Pancreas (tissue), 10 donors: ENCODE measurements around the gene RGS3. TPM values are rescaled to one million over a fixed set of nuclear protein-coding genes. Genes with fewer than 3 reads are reported as not detected.

ENCODE experiments used
- ATAC-seq, 4 donors: fragments of 200-7000 bp; cut with Tn5 transposase; one replicate each; pipeline versions ENCODE4 v1.8.0 to v1.9.1; 2020; ENCODE audit warnings: mild to moderate bottlenecking in 4 of 4, moderate library complexity in 4 of 4
- DNase-seq, 6 donors: peaks; one replicate each; pipeline ENCODE4 v3.0.0-alpha.2; 2020
- FAIRE-seq: peaks from 2 replicates; lab custom pipeline; 2012; peaks lifted over from hg19 to GRCh38; lab: Jason Lieb, UNC
- H3K27ac ChIP-seq, 4 donors: fragments of 200-600 bp; sonication (generic); 1 replicate in 3 of 4; 2 replicates in 1 of 4; pipeline versions ENCODE4 v1.5.0 to v1.8.0; 2020
- H3K27me3 ChIP-seq, 4 donors: fragments of 200-600 bp; one replicate each; pipeline ENCODE4 v1.8.0; 2021
- H3K36me3 ChIP-seq, 3 donors: fragments of 200-600 bp; sonication (generic) in 1 of 3; one replicate each; pipeline versions ENCODE4 v1.5.0 to v1.8.0; 2020 to 2021
- H3K4me1 ChIP-seq, 3 donors: fragments of 200-600 bp; one replicate each; pipeline ENCODE4 v1.8.0; 2021
- H3K4me3 ChIP-seq, 4 donors: fragments of 200-600 bp; sonication (generic) in 2 of 4; one replicate each; pipeline versions ENCODE4 v1.5.0 to v1.8.0; 2020 to 2021
- H3K9me3 ChIP-seq, 4 donors: fragments of 200-600 bp; one replicate each; pipeline ENCODE4 v1.8.0; 2021
- WGBS, 2 donors: extraction: QIAGEN DNeasy Blood & Tissue Kit; methylation state at CpG; one replicate each; pipeline ENCODE4 v1.1.7; 2013; 5-methylcytosine and 5-hydroxymethylcytosine counted together
- intact Hi-C, 3 donors: fragments of 100-400 bp; cut with DNase I; formaldehyde crosslinking; loops; one replicate each; pipeline versions ENCODE4 v1.11.1 to v1.14.2; 2022
- polyA plus RNA-seq, 2 donors: library from polyadenylated mRNA; stranded (reverse); fragments of 200-250 nt; gene quantifications; one replicate each; pipeline ENCODE4 v1.2.3, GENCODE V29; 2013
- total RNA-seq, 6 donors: library from RNA; stranded (reverse); fragmentation: NEBNext Ultra II Directional in 4 of 6; extraction: Animal tissue kit (Norgen Biotek cat#: 25700) in 4 of 6; gene quantifications; one replicate each; pipeline versions ENCODE4 v1.2.1 to v1.2.4, GENCODE V29; 2021 to 2023
- TF ChIP-seq, protein P1 (sequence below), 4 donors: fragments of 200-600 bp; sonication (generic) in 3 of 4; IDR thresholded peaks; one replicate each; pipeline versions ENCODE4 v1.5.0 to v1.8.0; 2021; ENCODE audit warnings: antibody characterized with exemption in 4 of 4
- donor health status: healthy with polysubstance abuse.
- donor health status: DM: no; HTN: no; CAD: no; lungs with moderate emphysema.
- donor health status: DM: no; HTN: no; CAD: no.
- donor health status: control.
- donor health status: control.
- donor health status: Bipolar disorder and iron deficiency.
- donor health status: DM: yes; HTN: yes; CAD: no.
- donor health status: DM: no; HTN: no; CAD: no.
- donor health status: DM: no; HTN: no; CAD: no.
- donor health status: DM: yes; HTN: yes; CAD: no.

Gene RGS3
- total and polyA plus RNA-seq, 8 donors = 18.3 to 55.3 (median 32.6) TPM

DNA sequence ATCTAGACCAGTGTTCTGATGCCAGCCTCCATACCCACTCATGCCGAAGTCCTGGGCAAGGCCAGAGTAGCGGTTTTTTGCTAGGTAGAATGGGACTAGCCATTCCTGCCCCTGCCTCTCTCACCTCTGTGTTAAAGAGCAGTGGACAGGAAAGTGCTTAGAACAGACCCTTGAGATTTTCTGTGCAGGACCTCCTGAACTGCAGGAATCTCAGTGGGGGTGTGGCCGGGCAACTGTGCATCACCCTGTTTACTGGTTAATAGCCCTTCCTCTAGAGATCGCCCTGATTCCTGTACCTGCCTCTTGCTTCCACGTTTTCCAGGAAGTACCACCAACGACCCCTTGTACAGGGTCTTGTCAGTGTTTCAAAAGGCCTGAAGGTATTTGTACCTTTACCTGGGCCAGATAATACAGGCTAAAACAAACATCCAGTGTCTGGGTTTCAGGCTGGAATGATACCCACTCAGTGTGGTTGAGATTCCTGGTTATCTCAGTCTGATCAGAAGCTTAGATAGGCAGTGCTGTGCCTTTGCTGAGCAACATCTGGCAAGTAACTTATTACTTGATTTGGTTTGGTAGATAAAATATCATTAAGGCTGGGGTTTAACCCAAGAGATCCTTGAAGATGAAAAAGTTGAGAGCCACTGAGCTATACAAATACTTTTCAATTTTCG is 65.9 kb downstream of the RGS3 start:
- Histone ChIP-seq H3K27me3 (no peaks in the 10 kb centered on the region), H3K36me3 (peaks cover 0 to 18% (median 0%) of the 10 kb centered on the region in 3 donors), H3K9me3 (no peaks in the 10 kb centered on the region), H3K4me3 (no peak overlapping the region), H3K4me1 (no peaks in the 10 kb centered on the region), H3K27ac (no peak overlapping the region)
- TF ChIP-seq, protein P1, sequence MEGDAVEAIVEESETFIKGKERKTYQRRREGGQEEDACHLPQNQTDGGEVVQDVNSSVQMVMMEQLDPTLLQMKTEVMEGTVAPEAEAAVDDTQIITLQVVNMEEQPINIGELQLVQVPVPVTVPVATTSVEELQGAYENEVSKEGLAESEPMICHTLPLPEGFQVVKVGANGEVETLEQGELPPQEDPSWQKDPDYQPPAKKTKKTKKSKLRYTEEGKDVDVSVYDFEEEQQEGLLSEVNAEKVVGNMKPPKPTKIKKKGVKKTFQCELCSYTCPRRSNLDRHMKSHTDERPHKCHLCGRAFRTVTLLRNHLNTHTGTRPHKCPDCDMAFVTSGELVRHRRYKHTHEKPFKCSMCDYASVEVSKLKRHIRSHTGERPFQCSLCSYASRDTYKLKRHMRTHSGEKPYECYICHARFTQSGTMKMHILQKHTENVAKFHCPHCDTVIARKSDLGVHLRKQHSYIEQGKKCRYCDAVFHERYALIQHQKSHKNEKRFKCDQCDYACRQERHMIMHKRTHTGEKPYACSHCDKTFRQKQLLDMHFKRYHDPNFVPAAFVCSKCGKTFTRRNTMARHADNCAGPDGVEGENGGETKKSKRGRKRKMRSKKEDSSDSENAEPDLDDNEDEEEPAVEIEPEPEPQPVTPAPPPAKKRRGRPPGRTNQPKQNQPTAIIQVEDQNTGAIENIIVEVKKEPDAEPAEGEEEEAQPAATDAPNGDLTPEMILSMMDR (IDR thresholded peaks at IDR 0.05) = no peak
- WGBS, 2 donors = 81 to 86% methylated on average over 7 of the region's 7 CpGs
- no peak for DNase-seq
- ATAC-seq = no peak
- no peak for FAIRE-seq
- intact Hi-C loops = loop anchor here in 1 of 3 donors (10.0 kb wide), 1 partner anchor 55 kb away; no protein-coding TSS in a partner anchor

DNA sequence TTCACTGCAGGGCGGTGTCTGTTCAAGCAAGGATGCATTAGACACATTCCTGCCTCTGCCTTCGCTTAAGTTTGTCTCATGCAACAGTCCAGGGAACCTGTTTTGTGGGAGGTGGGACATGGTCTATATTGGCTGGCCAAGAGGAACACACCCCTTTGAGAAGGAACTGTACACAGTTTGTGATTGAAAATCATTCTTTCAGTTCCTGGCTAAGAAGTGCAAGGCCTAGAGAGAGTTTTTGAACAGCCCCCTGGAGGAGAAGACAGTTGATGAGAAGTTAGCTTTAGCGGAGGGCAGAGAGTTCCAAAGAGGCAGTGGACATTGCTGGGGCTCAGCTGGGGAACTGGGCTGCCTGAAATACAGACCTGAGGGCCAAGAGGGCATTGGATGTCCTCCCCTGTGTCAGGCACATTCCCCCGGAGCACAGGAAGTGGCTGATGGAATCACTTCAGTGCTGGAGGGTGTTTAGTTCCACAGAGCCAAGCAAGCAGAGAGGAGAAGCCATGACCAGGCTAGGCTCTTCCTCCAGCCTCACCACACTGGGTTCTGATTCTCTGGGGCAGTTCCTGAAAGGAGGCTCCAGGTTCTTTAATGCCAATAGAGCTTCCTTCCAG is 66.6 kb downstream of the RGS3 start:
- peaks cover 0 to 18% (median 0%) of the 10 kb centered on the region in 3 donors for H3K36me3 ChIP-seq
- 92 to 94% methylated on average over 4 of the region's 4 CpGs for WGBS, 2 donors
- FAIRE-seq = no peak
- ATAC-seq = no peak
- H3K9me3 ChIP-seq = no peaks in the 10 kb centered on the region
- no peak overlapping the region for H3K27ac ChIP-seq
- TF ChIP-seq, protein P1 (IDR thresholded peaks at IDR 0.05) = no peak
- no peak for DNase-seq
- intact Hi-C loops = loop anchor here in 1 of 3 donors (10.0 kb wide), 1 partner anchor 55 kb away; no protein-coding TSS in a partner anchor
- H3K4me1 ChIP-seq = no peaks in the 10 kb centered on the region
- H3K27me3 ChIP-seq = no peaks in the 10 kb centered on the region
- H3K4me3 ChIP-seq = no peak overlapping the region

DNA sequence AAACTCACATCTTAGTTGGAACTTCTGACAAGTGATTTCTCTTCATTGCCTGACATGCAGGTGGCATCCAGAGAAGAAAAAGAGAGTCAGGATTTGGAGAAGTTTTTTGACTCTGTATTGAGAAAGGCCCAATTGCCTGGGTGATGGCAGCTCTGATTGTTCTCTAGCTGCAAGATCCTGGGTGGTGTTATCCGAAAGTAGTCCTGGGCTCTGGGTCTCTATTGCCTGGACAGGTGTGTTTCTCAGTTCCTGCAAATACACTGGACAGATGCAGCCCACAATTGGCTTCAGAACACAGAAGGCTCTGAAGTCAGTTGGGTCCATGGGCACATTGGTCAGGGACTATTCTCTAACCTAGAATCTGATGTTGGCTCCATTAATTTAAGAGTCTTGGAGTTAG is 67.4 kb downstream of the RGS3 start:
- no peak for ATAC-seq
- WGBS, 2 donors = 83 to 93% methylated on average over 1 of the region's 1 CpG
- no peak for FAIRE-seq
- Histone ChIP-seq H3K4me3 (no peak overlapping the region), H3K9me3 (no peaks in the 10 kb centered on the region), H3K4me1 (no peaks in the 10 kb centered on the region), H3K36me3 (peaks cover 0 to 18% (median 0%) of the 10 kb centered on the region in 3 donors), H3K27me3 (no peaks in the 10 kb centered on the region), H3K27ac (no peak overlapping the region)
- TF ChIP-seq, protein P1 (IDR thresholded peaks at IDR 0.05) = no peak
- DNase-seq = no peak
- intact Hi-C loops = loop anchor here in 1 of 3 donors (10.0 kb wide), 1 partner anchor 54 kb away; no protein-coding TSS in a partner anchor

DNA sequence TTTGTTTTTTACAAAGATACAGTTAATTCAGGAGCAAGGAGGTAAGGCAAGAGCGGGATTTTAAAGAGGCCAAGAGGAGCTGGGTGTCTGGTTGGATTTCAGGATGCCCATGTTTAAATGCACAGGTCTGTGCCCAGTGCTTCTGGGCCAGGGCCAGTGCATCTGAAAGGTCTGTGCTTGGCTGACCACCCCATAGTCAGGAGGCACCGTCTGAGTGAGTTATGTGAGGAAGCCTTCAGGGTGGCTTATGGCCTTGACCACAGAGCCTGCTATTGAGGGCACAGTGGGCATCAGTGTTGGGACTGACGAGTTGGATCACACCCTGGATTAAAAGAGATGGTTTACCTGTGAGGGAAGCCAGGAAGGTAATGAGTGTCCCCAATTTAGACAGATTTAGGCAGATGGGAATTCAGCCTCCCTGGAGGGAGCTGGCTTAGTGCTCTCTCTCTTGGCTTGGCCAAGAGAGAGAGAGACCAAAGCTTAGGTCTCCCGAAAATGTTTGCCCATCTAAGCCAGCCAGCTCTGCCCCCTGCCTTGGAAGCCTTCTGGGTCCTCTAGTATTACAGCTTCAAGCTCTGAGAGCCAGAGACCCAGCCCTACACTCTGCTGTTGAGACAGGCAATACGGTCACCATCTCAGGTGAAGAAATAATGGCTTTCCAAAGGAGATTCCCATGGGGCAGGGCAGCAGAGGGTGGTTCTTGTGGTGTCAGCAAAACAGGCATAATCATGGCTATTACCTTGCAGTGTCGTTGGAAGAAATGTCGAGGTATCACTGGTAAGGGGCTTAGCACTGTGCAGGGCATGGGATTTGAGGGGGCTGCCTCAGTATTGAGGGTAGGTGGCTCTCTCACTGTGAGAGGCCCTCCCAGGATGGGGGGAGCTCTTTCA is 68.6 kb downstream of the RGS3 start:
- no peaks in the 10 kb centered on the region for H3K4me1 ChIP-seq
- FAIRE-seq (no peak), DNase-seq (no peak), ATAC-seq (no peak)
- H3K4me3 ChIP-seq = no peak overlapping the region
- intact Hi-C loops = loop anchor here in 1 of 3 donors (10.0 kb wide), 1 partner anchor 53 kb away; no protein-coding TSS in a partner anchor
- 93 to 96% methylated on average over 7 of the region's 7 CpGs for WGBS, 2 donors
- TF ChIP-seq, protein P1 (IDR thresholded peaks at IDR 0.05) = no peak
- H3K27ac ChIP-seq = no peak overlapping the region
- no peaks in the 10 kb centered on the region for H3K9me3 ChIP-seq
- peaks cover 0 to 18% (median 0%) of the 10 kb centered on the region in 3 donors for H3K36me3 ChIP-seq
- H3K27me3 ChIP-seq = no peaks in the 10 kb centered on the region
